ENCODE measurements around the gene LONP2.
"Not testable (repeated sequence)": the region's sequence is repeated elsewhere in the genome, so short reads cannot be mapped to it uniquely, and the experiment has no call there.

LONP2 gene

DNA sequence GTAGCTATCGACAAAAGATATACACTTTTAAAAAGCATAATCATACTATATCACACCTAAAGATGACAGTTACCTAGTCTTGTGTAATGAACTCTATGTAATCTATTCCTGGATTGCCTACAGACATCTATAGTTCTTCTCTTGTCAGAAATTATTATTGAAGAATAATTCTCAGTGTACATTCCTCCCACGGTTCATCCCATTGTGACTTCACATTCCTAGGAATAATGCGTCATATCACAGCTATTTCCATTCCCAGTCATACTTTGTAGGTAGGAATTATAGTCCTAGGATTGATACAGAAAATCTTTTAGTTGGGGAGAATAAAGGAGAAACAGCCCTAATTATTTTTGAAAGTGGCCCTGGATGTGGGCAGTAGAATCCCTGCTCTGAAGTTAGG, 47.2 kb downstream of the LONP2 start:
- DNase-seq (ENCODE audit: low spot score) = no peak

DNA sequence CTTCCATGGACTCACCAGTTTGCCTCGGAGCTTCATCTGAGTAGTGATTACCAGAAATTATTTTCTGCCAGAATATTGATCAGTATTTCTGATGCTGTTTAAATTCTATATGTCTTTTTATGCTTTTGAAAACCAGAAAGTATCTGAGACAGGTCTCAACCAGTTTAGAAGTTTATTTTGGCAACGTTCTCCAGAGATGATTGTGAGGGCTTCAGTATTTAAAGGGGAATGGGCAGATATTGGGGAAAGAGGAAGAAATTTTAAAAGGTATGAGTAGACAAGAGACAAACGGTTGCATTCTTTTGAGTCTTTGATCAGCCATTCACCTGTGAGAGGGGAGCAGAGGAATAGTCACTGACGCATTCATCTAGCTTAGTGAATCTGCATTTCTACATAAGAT, 47.7 kb downstream of the LONP2 start:
- DNase-seq (ENCODE audit: low spot score) = no peak

GRCh38 chr16:48292452-48292851, 48.4 kb downstream of the LONP2 start:
- no peak for DNase-seq (ENCODE audit: low spot score)

DNA sequence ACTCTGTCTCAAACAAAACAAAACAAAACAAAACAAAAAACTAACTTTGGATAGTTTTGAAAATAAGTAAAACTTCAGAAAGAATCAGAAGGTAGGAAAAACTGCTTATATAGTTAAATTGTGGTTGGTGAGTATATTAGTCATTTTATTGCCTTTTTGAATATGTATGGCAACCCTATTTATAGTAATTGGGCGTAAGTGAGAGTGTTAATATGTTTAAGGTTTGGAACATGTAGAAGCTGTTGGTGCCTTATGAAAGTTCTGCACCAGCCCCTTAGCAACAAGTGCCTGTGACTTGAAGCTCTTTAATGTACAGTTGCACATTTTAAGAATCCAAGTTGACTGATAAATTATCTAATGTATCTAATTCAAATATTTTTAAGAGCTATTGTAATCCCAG, 50.6 kb downstream of the LONP2 start:
- DNase-seq (ENCODE audit: low spot score) = no peak

DNA sequence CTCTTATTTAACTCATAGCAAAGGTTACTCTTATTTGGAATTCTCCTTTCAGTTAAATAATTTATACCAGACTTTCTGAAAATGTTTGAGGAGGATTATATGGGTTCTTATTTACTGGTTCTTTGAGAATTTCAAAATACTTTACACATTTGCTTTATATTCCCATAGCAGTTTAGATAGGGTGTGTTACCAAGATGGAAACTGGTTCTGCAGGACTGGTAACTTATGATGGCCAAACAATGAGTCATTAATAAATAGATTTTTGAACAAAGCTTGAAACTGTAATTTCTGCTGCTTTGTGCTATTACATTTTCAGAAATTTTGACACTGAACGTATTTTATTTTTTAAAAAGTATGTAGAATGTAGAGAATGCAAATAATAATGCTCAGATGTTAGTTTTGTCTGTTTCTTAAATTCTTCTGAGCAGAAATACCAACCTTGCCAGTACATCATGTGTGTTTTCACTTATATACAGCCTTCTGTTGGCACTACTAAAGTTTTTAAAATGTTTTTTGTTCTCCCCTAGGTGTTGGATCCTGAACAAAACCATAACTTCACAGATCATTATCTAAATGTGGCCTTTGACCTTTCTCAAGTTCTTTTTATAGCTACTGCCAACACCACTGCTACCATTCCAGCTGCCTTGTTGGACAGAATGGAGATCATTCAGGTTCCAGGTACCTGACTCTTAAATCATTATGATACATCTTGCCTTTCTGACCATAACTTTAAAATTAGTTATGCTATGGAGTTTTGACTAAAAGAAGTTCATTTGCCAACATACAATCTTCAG, 51.6 kb downstream of the LONP2 start:
- DNase-seq (ENCODE audit: low spot score) = no peak

DNA sequence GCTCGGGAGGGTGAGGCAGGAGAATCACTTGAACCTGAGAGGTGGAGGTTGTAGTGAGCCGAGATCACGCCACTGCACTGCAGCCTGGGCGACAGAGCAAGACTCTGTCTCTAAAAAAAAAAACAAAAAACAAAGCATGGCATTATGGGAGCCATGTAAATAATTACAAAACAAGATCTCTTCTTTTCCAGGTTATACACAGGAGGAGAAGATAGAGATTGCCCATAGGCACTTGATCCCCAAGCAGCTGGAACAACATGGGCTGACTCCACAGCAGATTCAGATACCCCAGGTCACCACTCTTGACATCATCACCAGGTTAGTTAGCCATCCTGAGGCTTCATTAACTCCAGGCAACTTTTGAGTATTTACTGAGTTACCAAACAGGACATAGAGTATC, 55.4 kb downstream of the LONP2 start:
- no peak for DNase-seq (ENCODE audit: low spot score)

GRCh38 chr16:48300391-48300856, 56.3 kb downstream of the LONP2 start:
- no peak for DNase-seq (ENCODE audit: low spot score)

GRCh38 chr16:48308535-48308934, 64.4 kb downstream of the LONP2 start:
- no peak for DNase-seq (ENCODE audit: low spot score)

- no peak for DNase-seq (ENCODE audit: low spot score)
Observed at GRCh38 chr16:48310908-48311641, 67.0 kb downstream of the LONP2 start.

DNA sequence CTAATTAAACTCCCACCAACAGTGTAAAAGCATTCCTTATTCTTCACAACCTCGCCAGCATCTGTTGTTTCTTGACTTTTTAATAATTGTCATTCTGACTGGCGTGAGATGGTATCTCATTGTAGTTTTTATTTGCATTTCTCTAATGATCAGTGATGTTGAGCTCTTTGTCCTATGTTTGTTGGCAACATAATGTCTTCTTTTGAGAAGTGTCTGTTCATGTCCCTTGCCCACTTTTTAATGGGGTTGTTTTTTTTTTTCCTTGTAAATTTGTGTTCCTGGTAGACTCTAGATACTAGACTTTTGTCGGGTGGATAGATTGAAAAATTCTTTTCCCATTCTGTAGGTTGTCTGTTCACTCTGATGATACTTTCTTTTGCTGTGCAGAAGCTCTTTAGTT, 69.8 kb downstream of the LONP2 start:
- not testable (repeated sequence) for DNase-seq (ENCODE audit: low spot score)

DNA sequence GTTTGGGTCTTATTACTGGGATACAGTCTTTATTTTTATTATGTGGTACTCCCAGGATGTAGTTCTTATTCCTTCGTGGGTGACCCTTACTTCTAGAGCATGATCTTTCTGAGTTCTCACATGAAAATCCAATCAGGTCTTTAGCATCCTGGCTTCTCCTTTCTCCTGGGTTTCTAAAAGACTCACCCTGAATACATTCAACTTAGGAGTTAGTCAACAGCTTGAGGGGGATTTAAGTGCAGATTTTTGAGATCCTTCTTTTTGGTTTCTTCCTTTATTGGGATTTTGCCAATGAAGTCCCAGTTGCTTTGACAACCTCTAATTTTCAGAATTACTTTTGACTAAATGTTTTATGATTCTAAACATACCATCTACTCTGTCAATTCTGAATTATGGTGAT, 72.9 kb downstream of the LONP2 start:
- DNase-seq (ENCODE audit: low spot score) = no peak

DNA sequence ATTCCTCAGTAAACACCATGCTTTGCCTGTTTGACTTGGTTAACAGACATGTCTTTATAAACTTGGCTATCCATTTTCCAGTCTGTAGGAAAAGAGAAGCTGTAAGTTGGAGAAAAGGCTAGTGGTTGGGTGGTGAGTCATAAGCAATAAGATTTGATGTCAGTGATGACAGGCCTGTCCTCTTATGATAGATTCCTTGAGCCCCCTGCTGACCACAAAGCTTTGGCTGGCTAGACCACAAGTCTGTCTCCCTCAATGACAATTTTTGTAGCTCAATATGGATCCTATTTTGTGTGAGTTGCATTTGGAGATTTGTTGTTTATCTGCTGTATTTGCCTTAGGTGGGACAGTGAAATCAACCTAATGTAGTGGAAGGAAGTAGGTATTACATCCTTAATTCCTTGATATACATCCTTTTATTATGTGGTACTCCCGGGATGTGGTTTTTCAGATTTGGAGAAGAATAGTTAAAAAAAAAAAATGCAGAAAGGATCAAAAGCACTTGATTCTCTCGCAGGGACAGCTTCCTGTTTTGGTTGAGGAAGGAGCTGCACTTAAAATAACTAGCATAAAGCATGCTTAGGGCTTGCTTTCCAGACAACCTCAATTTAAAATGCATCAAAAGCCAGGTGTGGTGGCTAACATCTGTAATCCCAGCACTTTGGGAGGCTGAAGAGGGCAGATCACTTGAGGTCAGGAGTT, 73.7 kb downstream of the LONP2 start:
- no peak for DNase-seq (ENCODE audit: low spot score)

DNA sequence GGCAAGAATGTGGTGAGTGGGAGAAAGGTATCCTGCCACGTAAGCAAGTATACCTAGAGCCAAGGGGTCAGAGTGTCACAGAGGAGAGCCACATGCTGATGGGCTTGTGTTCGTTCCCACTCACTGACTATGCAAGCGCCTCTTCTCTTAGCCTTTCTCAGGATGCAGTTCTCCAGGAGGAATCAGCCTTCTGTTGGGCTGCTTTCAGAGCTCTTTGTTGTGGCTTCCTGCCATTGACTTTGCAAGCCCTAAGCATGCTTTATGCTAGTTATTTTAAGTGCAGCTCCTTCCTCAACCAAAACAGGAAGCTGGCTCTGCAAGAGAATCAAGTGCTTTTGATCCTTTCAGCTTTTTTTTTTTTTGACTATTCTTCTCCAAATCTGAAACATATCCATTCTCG, 74.5 kb downstream of the LONP2 start:
- DNase-seq (ENCODE audit: low spot score) = no peak

- no peak for DNase-seq (ENCODE audit: low spot score)
Observed at GRCh38 chr16:48321317-48322036, 77.4 kb downstream of the LONP2 start.

DNA sequence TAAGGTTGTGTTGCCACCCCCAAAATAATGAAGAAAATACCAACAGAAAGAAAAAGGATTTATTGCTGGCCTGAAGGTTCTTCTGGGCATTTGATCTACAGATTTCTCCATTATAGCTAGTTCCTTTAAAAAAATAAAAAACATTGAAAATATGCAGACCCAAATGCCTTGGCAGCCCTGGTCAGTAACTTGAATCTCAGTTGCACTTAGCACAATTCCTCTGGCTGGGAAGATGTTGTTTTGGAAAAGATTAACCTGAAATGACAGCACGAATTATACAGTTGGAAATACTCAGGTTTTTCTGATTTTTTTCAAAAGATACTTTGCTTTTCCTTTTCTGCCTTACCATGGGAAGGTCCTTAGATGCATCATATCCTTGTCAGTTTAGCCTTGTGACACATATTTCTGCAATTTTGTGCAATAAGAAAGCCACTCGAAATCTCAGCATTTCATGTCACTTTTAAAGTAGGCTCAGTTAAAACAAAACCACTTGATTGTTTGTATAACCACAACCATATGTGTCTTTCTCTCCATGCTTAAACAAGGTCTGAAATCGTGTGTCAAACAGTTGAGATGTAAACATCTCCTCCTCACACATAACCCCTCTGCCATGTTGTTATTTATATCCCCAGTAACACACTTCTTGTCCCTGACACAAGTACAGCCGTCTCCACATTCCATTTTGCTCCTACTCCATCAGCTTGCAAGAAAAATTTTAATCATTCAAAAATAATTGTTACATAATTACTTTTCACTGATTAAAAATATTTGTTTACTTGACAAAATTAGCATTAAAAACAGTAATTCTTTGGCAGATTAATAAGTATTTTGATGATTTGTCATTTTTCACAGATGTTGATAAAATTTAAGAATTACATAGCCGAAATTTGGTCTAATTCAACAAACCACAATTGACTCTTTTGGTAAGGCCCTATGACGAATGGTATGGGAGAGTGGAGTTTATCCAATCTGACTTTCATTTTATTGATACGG, 80.0 kb downstream of the LONP2 start:
- DNase-seq (ENCODE audit: low spot score) = no peak

DNA sequence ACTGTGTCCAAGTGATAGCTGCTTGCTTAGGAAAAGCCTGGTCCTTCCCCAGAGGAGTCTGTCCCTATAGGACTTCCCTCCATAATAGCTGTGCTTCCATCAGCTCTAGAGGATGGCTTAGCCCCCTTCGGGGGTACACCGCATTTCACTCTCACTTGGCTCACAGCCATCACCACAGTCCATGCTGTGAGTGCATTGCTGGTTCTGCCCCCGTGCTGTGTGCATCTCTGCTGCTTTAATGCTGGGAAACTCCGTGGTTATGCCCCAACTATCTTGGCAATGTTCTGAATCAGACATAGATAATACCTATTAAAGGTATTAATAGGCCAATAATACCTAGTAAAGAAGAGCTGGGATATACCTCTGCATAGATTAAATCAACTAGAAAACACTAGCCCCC, 82.8 kb downstream of the LONP2 start:
- no peak for DNase-seq (ENCODE audit: low spot score)

- DNase-seq (ENCODE audit: low spot score) = no peak
Observed at GRCh38 chr16:48329138-48329537, 85.0 kb downstream of the LONP2 start.

- no peak for DNase-seq (ENCODE audit: low spot score)
Observed at GRCh38 chr16:48330189-48330840, 86.2 kb downstream of the LONP2 start.

- DNase-seq (ENCODE audit: low spot score) = no peak
Observed at GRCh38 chr16:48330841-48331192, 86.7 kb downstream of the LONP2 start.

DNA sequence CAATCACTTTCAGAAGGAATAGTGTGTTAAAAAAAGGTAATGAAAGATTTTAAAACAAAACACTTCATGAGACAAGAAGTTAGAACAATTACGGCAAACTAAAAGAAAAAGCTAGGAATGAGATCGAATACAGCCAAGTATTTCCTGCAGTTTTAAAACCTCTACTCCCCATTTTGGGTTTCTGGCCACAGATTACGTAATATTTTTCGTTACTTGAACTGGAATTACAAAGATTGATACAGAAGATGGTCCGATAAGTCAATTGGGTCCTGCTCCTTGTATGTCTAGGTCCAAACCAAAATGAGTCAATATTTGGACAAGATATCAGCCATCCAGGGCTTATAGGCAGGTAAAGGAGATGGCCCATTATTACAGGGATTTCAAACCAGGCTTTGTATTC, 88.9 kb downstream of the LONP2 start:
- no peak for DNase-seq (ENCODE audit: low spot score)
